ENCODE measurements around the gene RASL11A. TPM values are rescaled to one million over a fixed set of nuclear protein-coding genes. Genes with fewer than 3 reads are reported as not detected.

Gene RASL11A
- polyA plus RNA-seq, 1 experiment = 67.0 TPM

GRCh38 chr13:27280841-27281240 is 10.2 kb downstream of the RASL11A start:
- ChIA-PET CTCF (interaction anchor here (1.6 to 6.3 kb wide), 3 partner anchors 78 to 334 kb away, joined by 7 to 70 read pairs (median 8); no protein-coding TSS in a partner anchor), POLR2A (no interaction called here)
- DNase-seq (ENCODE audit: low read depth) = no peak
- Histone ChIP-seq H3K36me3 (ENCODE audit: control insufficient read depth, insufficient read depth, low read length) (no peaks in the 10 kb centered on the region), H3K27me3 (ENCODE audit: control insufficient read depth, insufficient read depth, low read length) (0 out of 2 replicates have a peak, but pooled peaks cover 1% of the 10 kb centered on the region), H3K4me3 (ENCODE audit: low read depth, low read length) (no peak overlapping the region)
- TF ChIP-seq CTCF (IDR thresholded peaks at IDR 0.05; ENCODE audit: insufficient read depth, low read depth, low read length) = no peak

GRCh38 chr13:27281420-27281819 is 10.8 kb downstream of the RASL11A start:
- 0 out of 2 replicates have a peak, but pooled peaks cover 1% of the 10 kb centered on the region for H3K27me3 ChIP-seq (ENCODE audit: control insufficient read depth, insufficient read depth, low read length)
- no peak for TF ChIP-seq CTCF (IDR thresholded peaks at IDR 0.05; ENCODE audit: insufficient read depth, low read depth, low read length)
- no peak overlapping the region for H3K4me3 ChIP-seq (ENCODE audit: low read depth, low read length)
- H3K36me3 ChIP-seq (ENCODE audit: control insufficient read depth, insufficient read depth, low read length) = no peaks in the 10 kb centered on the region
- POLR2A ChIA-PET = no interaction called here
- no peak for DNase-seq (ENCODE audit: low read depth)
- CTCF ChIA-PET = interaction anchor here (0.6 to 6.3 kb wide), 6 partner anchors 9 to 335 kb away, joined by 3 to 70 read pairs (median 6); partner anchors contain the start of gene RASL11A

- DNase-seq (ENCODE audit: low read depth) = no peak
- CTCF ChIA-PET = interaction anchor here (0.6 to 6.3 kb wide), 27 partner anchors 9 to 611 kb away, joined by 3 to 70 read pairs (median 4); no protein-coding TSS in a partner anchor
- H3K4me3 ChIP-seq (ENCODE audit: low read depth, low read length) = no peak overlapping the region
- H3K27me3 ChIP-seq (ENCODE audit: control insufficient read depth, insufficient read depth, low read length) = 0 out of 2 replicates have a peak, but pooled peaks cover 1% of the 10 kb centered on the region
- no peaks in the 10 kb centered on the region for H3K36me3 ChIP-seq (ENCODE audit: control insufficient read depth, insufficient read depth, low read length)
- POLR2A ChIA-PET = no interaction called here
- peak; percentile 57 for TF ChIP-seq CTCF (IDR thresholded peaks at IDR 0.05; ENCODE audit: insufficient read depth, low read depth, low read length)
Measured at GRCh38 chr13:27283906-27284493, 13.4 kb downstream of the RASL11A start.

- no peak for TF ChIP-seq CTCF (IDR thresholded peaks at IDR 0.05; ENCODE audit: insufficient read depth, low read depth, low read length)
- ChIA-PET POLR2A (no interaction called here), CTCF (no interaction called here)
- Histone ChIP-seq H3K36me3 (ENCODE audit: control insufficient read depth, insufficient read depth, low read length) (no peaks in the 10 kb centered on the region), H3K27me3 (ENCODE audit: control insufficient read depth, insufficient read depth, low read length) (peaks cover 5% of the 10 kb centered on the region), H3K4me3 (ENCODE audit: low read depth, low read length) (no peak overlapping the region)
- DNase-seq (ENCODE audit: low read depth) = no peak
Measured at GRCh38 chr13:27288392-27288791, 17.8 kb downstream of the RASL11A start.

- H3K4me3 ChIP-seq (ENCODE audit: low read depth, low read length) = no peak overlapping the region
- POLR2A ChIA-PET = no interaction called here
- CTCF ChIA-PET = interaction anchor here (0.7 to 1.4 kb wide), 4 partner anchors 11 to 317 kb away, joined by 3 read pairs; no protein-coding TSS in a partner anchor
- DNase-seq (ENCODE audit: low read depth) = no peak
- H3K36me3 ChIP-seq (ENCODE audit: control insufficient read depth, insufficient read depth, low read length) = no peaks in the 10 kb centered on the region
- H3K27me3 ChIP-seq (ENCODE audit: control insufficient read depth, insufficient read depth, low read length) = peaks cover 6% of the 10 kb centered on the region
- no peak for TF ChIP-seq CTCF (IDR thresholded peaks at IDR 0.05; ENCODE audit: insufficient read depth, low read depth, low read length)
Measured at GRCh38 chr13:27289011-27289665, 18.5 kb downstream of the RASL11A start.

All from BJ (cell line).